Measurements from ENCODE around the gene TBX10. TPM values are rescaled to one million over a fixed set of nuclear protein-coding genes. Genes with fewer than 3 reads are reported as not detected.
"Not testable (repeated sequence)": the region's sequence is repeated elsewhere in the genome, so short reads cannot be mapped to it uniquely, and the experiment has no call there.

The TBX10 gene
- total RNA-seq: not detected

DNA sequence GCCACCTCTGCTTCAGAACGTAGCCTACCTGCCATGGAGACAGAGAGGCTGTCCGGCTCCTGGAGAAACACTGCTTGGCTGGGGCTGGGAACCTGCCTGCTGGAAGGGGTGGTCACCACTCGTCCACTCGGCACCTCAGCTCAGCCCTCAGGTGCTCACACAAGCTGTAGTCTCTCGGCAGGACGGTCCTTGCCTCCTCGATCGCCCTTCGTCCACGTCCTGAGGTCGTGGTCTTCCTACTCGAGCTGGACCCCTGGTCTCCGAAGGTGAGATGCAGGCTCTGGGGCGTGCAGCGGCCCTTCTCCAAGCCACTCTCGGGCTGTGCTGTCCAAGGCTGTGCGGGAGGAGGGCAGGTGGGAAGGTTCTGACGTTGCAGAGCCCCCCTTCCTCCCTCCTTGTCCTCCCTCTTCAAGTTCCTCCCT, at the start of gene TBX10:
TSS of gene TBX10 (minus strand) at position 326 of the 422 bp plus-strand sequence. CDS start at position 35, 291 bp downstream.
- no peaks in the 10 kb centered on the region for H3K9me3 ChIP-seq
- no peak within 1 kb of the TSS for H3K4me3 ChIP-seq
- no peak for DNase-seq (ENCODE audit: low spot score in 2 of 2)
- TF ChIP-seq POLR2A (IDR thresholded peaks at IDR 0.05) (no peak), POLR2AphosphoS5 (IDR thresholded peaks at IDR 0.05) (no peak), CTCF (IDR thresholded peaks at IDR 0.05) (no peak)
- intact Hi-C loops (cut with DNase I; ENCODE audit: low total_unique reads): no loop called here
- peaks cover 0 to 25% of the 10 kb centered on the region in 2 donors for H3K27me3 ChIP-seq
- H3K36me3 ChIP-seq: no peaks in the 10 kb centered on the region
- H3K4me1 ChIP-seq: no peaks in the 10 kb centered on the region
- H3K27ac ChIP-seq: no peak within 1 kb of the TSS

- intact Hi-C loops (cut with DNase I; ENCODE audit: low total_unique reads): no loop called here
- no peak for DNase-seq (ENCODE audit: low spot score in 2 of 2)
- Histone ChIP-seq H3K36me3 (no peaks in the 10 kb centered on the region), H3K27me3 (no peaks in the 10 kb centered on the region), H3K27ac (no peak overlapping the region), H3K9me3 (no peaks in the 10 kb centered on the region), H3K4me1 (no peaks in the 10 kb centered on the region), H3K4me3 (no peak overlapping the region)
- no peak for TF ChIP-seq CTCF (IDR thresholded peaks at IDR 0.05)
- TF ChIP-seq POLR2A (IDR thresholded peaks at IDR 0.05): no peak
- TF ChIP-seq POLR2AphosphoS5 (IDR thresholded peaks at IDR 0.05): no peak
Measured at GRCh38 chr11:67689178-67689577, 49.6 kb upstream of the TBX10 start.

DNA sequence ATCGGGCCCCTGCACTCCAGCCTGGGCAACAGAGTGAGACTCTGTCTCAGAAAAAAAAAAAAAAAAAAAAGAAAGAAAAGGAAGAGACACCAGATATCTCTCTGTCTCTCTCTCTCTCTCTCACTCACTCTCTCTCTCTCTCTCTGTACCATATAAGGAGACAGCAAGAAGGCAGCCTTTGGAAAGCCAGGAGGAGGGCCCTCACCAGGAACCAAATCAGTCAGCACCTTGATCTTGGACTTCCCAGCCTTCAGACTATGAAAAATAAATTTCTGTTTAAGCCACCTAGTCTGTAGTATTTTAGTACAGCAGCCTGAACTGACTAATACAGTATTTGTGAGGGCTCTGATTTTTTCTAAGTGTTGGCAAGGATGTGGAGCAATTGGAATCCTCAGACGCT, 48.4 kb upstream of the TBX10 start:
- no peak overlapping the region for H3K4me3 ChIP-seq
- TF ChIP-seq POLR2A (IDR thresholded peaks at IDR 0.05) (no peak), POLR2AphosphoS5 (IDR thresholded peaks at IDR 0.05) (no peak), CTCF (IDR thresholded peaks at IDR 0.05) (no peak)
- H3K36me3 ChIP-seq: no peaks in the 10 kb centered on the region
- intact Hi-C loops (cut with DNase I; ENCODE audit: low total_unique reads): no loop called here
- no peak for DNase-seq (ENCODE audit: low spot score in 2 of 2)
- no peaks in the 10 kb centered on the region for H3K9me3 ChIP-seq
- H3K4me1 ChIP-seq: no peaks in the 10 kb centered on the region
- no peaks in the 10 kb centered on the region for H3K27me3 ChIP-seq
- no peak overlapping the region for H3K27ac ChIP-seq

- H3K27me3 ChIP-seq; H3K4me3 ChIP-seq; H3K36me3 ChIP-seq; intact Hi-C loops (cut with DNase I; ENCODE audit: low total_unique reads); H3K4me1 ChIP-seq; H3K27ac ChIP-seq; DNase-seq (ENCODE audit: low spot score in 2 of 2); H3K9me3 ChIP-seq: not testable (repeated sequence)
Measured at GRCh38 chr11:67685641-67686332, 46.2 kb upstream of the TBX10 start.

GRCh38 chr11:67682126-67683034, 42.8 kb upstream of the TBX10 start:
- peak overlapping the region; percentile 68 to 72 for H3K27ac ChIP-seq
- H3K36me3 ChIP-seq; DNase-seq (ENCODE audit: low spot score in 2 of 2); H3K9me3 ChIP-seq; H3K4me3 ChIP-seq; H3K27me3 ChIP-seq; intact Hi-C loops (cut with DNase I; ENCODE audit: low total_unique reads); H3K4me1 ChIP-seq: not testable (repeated sequence)
